HG03354 (cell line): ENCODE measurements around the gene UVRAG.
"Not testable (repeated sequence)": the region's sequence is repeated elsewhere in the genome, so short reads cannot be mapped to it uniquely, and the experiment has no call there.

Experiments used
- ATAC-seq: cut with Tn5 transposase; IDR thresholded peaks from one replicate; pipeline ENCODE4 v1.9.1; 2021; ENCODE audit warnings: mild to moderate bottlenecking; ENCODE audit not compliant: unreplicated experiment, poor library complexity, severe bottlenecking

UVRAG gene

GRCh38 chr11:75827562-75827961, 12.6 kb downstream of the UVRAG start:
- ATAC-seq: no peak

GRCh38 chr11:75831915-75832502, 17.0 kb downstream of the UVRAG start:
- ATAC-seq: no peak

GRCh38 chr11:75834728-75835127, 19.7 kb downstream of the UVRAG start:
- ATAC-seq: no peak

- no peak for ATAC-seq
Observed at GRCh38 chr11:75836417-75836816, 21.4 kb downstream of the UVRAG start.

- ATAC-seq: no peak
Observed at GRCh38 chr11:75839851-75840250, 24.8 kb downstream of the UVRAG start.

- no peak for ATAC-seq
Observed at GRCh38 chr11:75840522-75840921, 25.5 kb downstream of the UVRAG start.

- no peak for ATAC-seq
Observed at GRCh38 chr11:75841739-75842138, 26.7 kb downstream of the UVRAG start.

- ATAC-seq: no peak
Observed at GRCh38 chr11:75845324-75845723, 30.3 kb downstream of the UVRAG start.

GRCh38 chr11:75849894-75850293, 34.9 kb downstream of the UVRAG start:
- no peak for ATAC-seq

- no peak for ATAC-seq
Observed at GRCh38 chr11:75850787-75851186, 35.8 kb downstream of the UVRAG start.

GRCh38 chr11:75851203-75851602, 36.2 kb downstream of the UVRAG start:
- no peak for ATAC-seq

GRCh38 chr11:75852406-75853017, 37.5 kb downstream of the UVRAG start:
- ATAC-seq: no peak

GRCh38 chr11:75853563-75853962, 38.6 kb downstream of the UVRAG start:
- not testable (repeated sequence) for ATAC-seq

- ATAC-seq: no peak
Observed at GRCh38 chr11:75853971-75854370, 39.0 kb downstream of the UVRAG start.

- ATAC-seq: no peak
Observed at GRCh38 chr11:75855206-75855605, 40.2 kb downstream of the UVRAG start.

GRCh38 chr11:75856912-75857311, 41.9 kb downstream of the UVRAG start:
- no peak for ATAC-seq

- no peak for ATAC-seq
Observed at GRCh38 chr11:75858042-75858441, 43.0 kb downstream of the UVRAG start.

- no peak for ATAC-seq
Observed at GRCh38 chr11:75858613-75859012, 43.6 kb downstream of the UVRAG start.

- ATAC-seq: no peak
Observed at GRCh38 chr11:75859614-75860013, 44.6 kb downstream of the UVRAG start.

- ATAC-seq: no peak
Observed at GRCh38 chr11:75862437-75862836, 47.4 kb downstream of the UVRAG start.

GRCh38 chr11:75867778-75868374, 52.9 kb downstream of the UVRAG start:
- no peak for ATAC-seq
